Lower lobe of right lung (tissue), 2 donors: ENCODE results near the gene HMCN2. TPM values are rescaled to one million over a fixed set of nuclear protein-coding genes. Genes with fewer than 3 reads are reported as not detected.

Experiments used
- ATAC-seq, 2 donors: fragments of 200-7000 bp; cut with Tn5 transposase; one replicate each; pipeline ENCODE4 v1.9.1; 2020 to 2022; ENCODE audit warnings: mild to moderate bottlenecking in 2 of 2, moderate library complexity in 2 of 2
- DNase-seq: peaks from one replicate; pipeline ENCODE4 v3.0.0-alpha.2; 2020
- H3K27ac ChIP-seq: fragments of 200-600 bp; one replicate; pipeline ENCODE4 v1.8.0; 2022
- H3K27me3 ChIP-seq: fragments of 200-600 bp; one replicate; pipeline ENCODE4 v1.8.0; 2022; ENCODE audit warnings: low read depth
- H3K36me3 ChIP-seq: fragments of 200-600 bp; one replicate; pipeline ENCODE4 v1.8.0; 2022; ENCODE audit warnings: mild to moderate bottlenecking
- H3K4me1 ChIP-seq: fragments of 200-600 bp; one replicate; pipeline ENCODE4 v1.8.0; 2022
- H3K4me3 ChIP-seq: fragments of 200-600 bp; one replicate; pipeline ENCODE4 v1.8.0; 2022; ENCODE audit warnings: mild to moderate bottlenecking
- H3K9me3 ChIP-seq: fragments of 200-600 bp; one replicate; pipeline ENCODE4 v1.8.0; 2022
- CTCF ChIP-seq: fragments of 200-600 bp; IDR thresholded peaks from one replicate; pipeline ENCODE4 v1.8.0; 2022; ENCODE audit warnings: antibody characterized with exemption, mild to moderate bottlenecking
- intact Hi-C: fragments of 100-400 bp; cut with DNase I; formaldehyde crosslinking; loops from one replicate; pipeline ENCODE4 v1.11.0; 2022
- total RNA-seq: library from RNA; stranded (reverse); fragmentation: NEBNext Ultra II Directional; extraction: Animal tissue kit (Norgen Biotek cat#: 25700); gene quantifications from one replicate; pipeline ENCODE4 v1.2.1, GENCODE V29; 2021
- donor health status: DM: no; HTN: yes; CAD: no; lungs with severe emphysema.

Gene HMCN2
- total RNA-seq, 1 donor from 2014 or later, result 4.7 TPM

GRCh38 chr9:130244548-130245165 lies 20.9 kb upstream of the HMCN2 start:
- no peak overlapping the region for H3K4me3 ChIP-seq
- no peak for ATAC-seq
- no peak overlapping the region for H3K27ac ChIP-seq
- DNase-seq, result no peak
- TF ChIP-seq CTCF, result no peak
- H3K4me1 ChIP-seq, result peaks cover 9% of the 10 kb centered on the region
- intact Hi-C loops, result no loop called here
- no peaks in the 10 kb centered on the region for H3K27me3 ChIP-seq
- no peaks in the 10 kb centered on the region for H3K36me3 ChIP-seq
- no peaks in the 10 kb centered on the region for H3K9me3 ChIP-seq

GRCh38 chr9:130245474-130245873 lies 20.1 kb upstream of the HMCN2 start:
- Histone ChIP-seq H3K4me3 (no peak overlapping the region), H3K36me3 (no peaks in the 10 kb centered on the region), H3K9me3 (no peaks in the 10 kb centered on the region), H3K27ac (no peak overlapping the region), H3K4me1 (peaks cover 9% of the 10 kb centered on the region), H3K27me3 (no peaks in the 10 kb centered on the region)
- ATAC-seq (no peak), DNase-seq (no peak)
- intact Hi-C loops, result no loop called here
- no peak for TF ChIP-seq CTCF

- no peak for DNase-seq
- intact Hi-C loops, result no loop called here
- no peaks in the 10 kb centered on the region for H3K27me3 ChIP-seq
- H3K9me3 ChIP-seq, result no peaks in the 10 kb centered on the region
- no peaks in the 10 kb centered on the region for H3K36me3 ChIP-seq
- no peak for ATAC-seq
- peaks cover 9% of the 10 kb centered on the region for H3K4me1 ChIP-seq
- H3K27ac ChIP-seq, result no peak overlapping the region
- no peak for TF ChIP-seq CTCF
- H3K4me3 ChIP-seq, result no peak overlapping the region
Measured at GRCh38 chr9:130246126-130246525, 19.4 kb upstream of the HMCN2 start.

GRCh38 chr9:130254747-130255630 lies 10.6 kb upstream of the HMCN2 start:
- Histone ChIP-seq H3K9me3 (no peaks in the 10 kb centered on the region), H3K36me3 (no peaks in the 10 kb centered on the region), H3K4me3 (no peak overlapping the region), H3K27me3 (no peaks in the 10 kb centered on the region), H3K4me1 (no peaks in the 10 kb centered on the region), H3K27ac (no peak overlapping the region)
- ATAC-seq (no peak), DNase-seq (no peak)
- intact Hi-C loops, result no loop called here
- no peak for TF ChIP-seq CTCF

- intact Hi-C loops, result no loop called here
- Histone ChIP-seq H3K27ac (no peak overlapping the region), H3K4me3 (no peak overlapping the region), H3K27me3 (no peaks in the 10 kb centered on the region), H3K4me1 (no peaks in the 10 kb centered on the region), H3K36me3 (no peaks in the 10 kb centered on the region), H3K9me3 (no peaks in the 10 kb centered on the region)
- ATAC-seq (no peak), DNase-seq (no peak)
- no peak for TF ChIP-seq CTCF
Measured at GRCh38 chr9:130255631-130256134, 9.9 kb upstream of the HMCN2 start.
